Measurements from ENCODE around the gene SACM1L.

SACM1L gene

DNA sequence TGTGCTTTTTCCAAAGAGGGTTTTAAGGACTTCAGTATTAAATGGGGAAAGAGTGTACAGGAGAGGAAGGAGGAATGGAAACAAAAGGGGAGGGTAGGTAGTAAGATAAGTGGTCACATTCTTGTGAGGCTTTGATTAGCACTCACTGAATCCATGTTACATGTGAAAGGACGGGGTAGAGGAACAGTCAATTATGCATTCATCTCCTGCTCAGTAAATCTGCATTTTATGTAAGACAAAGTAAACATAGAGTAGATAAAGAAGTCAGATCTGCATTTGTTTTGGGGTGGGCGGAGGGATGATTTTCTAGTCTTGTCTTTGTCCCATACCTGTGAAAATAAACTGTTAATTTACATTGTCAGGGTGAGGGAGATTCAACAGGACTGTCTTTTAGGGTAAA lies 50.8 kb downstream of the SACM1L start (continued):
- TF ChIP-seq, protein P1, sequence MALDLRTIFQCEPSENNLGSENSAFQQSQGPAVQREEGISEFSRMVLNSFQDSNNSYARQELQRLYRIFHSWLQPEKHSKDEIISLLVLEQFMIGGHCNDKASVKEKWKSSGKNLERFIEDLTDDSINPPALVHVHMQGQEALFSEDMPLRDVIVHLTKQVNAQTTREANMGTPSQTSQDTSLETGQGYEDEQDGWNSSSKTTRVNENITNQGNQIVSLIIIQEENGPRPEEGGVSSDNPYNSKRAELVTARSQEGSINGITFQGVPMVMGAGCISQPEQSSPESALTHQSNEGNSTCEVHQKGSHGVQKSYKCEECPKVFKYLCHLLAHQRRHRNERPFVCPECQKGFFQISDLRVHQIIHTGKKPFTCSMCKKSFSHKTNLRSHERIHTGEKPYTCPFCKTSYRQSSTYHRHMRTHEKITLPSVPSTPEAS (tag by site-specific recombination; IDR thresholded peaks at IDR 0.05) = no peak

DNA sequence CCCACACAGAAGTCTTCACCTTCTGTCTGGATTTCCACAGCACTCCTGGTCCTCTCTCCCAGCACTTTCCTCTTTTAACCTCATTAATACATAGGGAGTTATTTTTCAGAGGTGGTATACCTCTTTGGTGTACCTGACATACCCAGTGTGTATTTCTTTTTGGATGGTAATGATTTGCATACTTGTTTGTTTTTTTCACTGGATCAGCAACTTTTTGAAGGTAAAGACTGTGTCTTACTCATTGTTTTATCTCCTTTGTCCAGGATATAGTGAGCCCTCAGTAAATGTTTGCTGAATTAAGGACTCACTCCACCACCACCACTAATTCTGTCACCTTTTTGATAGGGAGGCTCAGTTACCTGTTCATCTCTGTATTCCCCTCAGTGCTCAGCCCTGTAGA lies 52.1 kb downstream of the SACM1L start:
- no peak overlapping the region for H3K4me3 ChIP-seq (ENCODE audit: low read depth, low read length)
- ChIA-PET CTCF (no interaction called here), POLR2A (no interaction called here)
- no peak overlapping the region for H3K27ac ChIP-seq (ENCODE audit: extremely low read depth, low read depth, low read length)
- no peaks in the 10 kb centered on the region for H3K4me1 ChIP-seq (ENCODE audit: control insufficient read depth, insufficient read depth, low read length)
- peaks cover 9 to 93% of the 10 kb centered on the region in 2 experiments; a peak in 2 of 3 replicates for H3K36me3 ChIP-seq (ENCODE audit: control insufficient read depth in 2 of 2, insufficient read depth in 1 of 2, low read length in 2 of 2)
- TF ChIP-seq, protein P2, sequence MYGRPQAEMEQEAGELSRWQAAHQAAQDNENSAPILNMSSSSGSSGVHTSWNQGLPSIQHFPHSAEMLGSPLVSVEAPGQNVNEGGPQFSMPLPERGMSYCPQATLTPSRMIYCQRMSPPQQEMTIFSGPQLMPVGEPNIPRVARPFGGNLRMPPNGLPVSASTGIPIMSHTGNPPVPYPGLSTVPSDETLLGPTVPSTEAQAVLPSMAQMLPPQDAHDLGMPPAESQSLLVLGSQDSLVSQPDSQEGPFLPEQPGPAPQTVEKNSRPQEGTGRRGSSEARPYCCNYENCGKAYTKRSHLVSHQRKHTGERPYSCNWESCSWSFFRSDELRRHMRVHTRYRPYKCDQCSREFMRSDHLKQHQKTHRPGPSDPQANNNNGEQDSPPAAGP (tag by site-specific recombination; IDR thresholded peaks at IDR 0.05) = no peak
- TF ChIP-seq, protein P3, sequence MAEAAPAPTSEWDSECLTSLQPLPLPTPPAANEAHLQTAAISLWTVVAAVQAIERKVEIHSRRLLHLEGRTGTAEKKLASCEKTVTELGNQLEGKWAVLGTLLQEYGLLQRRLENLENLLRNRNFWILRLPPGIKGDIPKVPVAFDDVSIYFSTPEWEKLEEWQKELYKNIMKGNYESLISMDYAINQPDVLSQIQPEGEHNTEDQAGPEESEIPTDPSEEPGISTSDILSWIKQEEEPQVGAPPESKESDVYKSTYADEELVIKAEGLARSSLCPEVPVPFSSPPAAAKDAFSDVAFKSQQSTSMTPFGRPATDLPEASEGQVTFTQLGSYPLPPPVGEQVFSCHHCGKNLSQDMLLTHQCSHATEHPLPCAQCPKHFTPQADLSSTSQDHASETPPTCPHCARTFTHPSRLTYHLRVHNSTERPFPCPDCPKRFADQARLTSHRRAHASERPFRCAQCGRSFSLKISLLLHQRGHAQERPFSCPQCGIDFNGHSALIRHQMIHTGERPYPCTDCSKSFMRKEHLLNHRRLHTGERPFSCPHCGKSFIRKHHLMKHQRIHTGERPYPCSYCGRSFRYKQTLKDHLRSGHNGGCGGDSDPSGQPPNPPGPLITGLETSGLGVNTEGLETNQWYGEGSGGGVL (tag by site-specific recombination; IDR thresholded peaks at IDR 0.05) = no peak
- TF ChIP-seq ZNF600 (tag by site-specific recombination; IDR thresholded peaks at IDR 0.05) = no peak
- no peak for TF ChIP-seq ZEB2 (tag by site-specific recombination; IDR thresholded peaks at IDR 0.05)
- TF ChIP-seq ZNF791 (tag by site-specific recombination; IDR thresholded peaks at IDR 0.05) = no peak
- no peak for TF ChIP-seq ZNF830 (tag by site-specific recombination; IDR thresholded peaks at IDR 0.05; ENCODE audit: low read depth)
- no peak for TF ChIP-seq ZFP69B (tag by site-specific recombination; IDR thresholded peaks at IDR 0.05)
- no peak for TF ChIP-seq YY1 (tag by site-specific recombination; IDR thresholded peaks at IDR 0.05)
- no peak for TF ChIP-seq ZNF394 (tag by site-specific recombination; IDR thresholded peaks at IDR 0.05; ENCODE audit: borderline replicate concordance)
- no peak for TF ChIP-seq ZNF548 (tag by site-specific recombination; IDR thresholded peaks at IDR 0.05)
- TF ChIP-seq EGR2 (tag by site-specific recombination; IDR thresholded peaks at IDR 0.05; ENCODE audit: low read depth) = no peak
- no peak for TF ChIP-seq ZNF311 (tag by site-specific recombination; IDR thresholded peaks at IDR 0.05; ENCODE audit: borderline replicate concordance)
- no peak for TF ChIP-seq ZNF169 (tag by site-specific recombination; IDR thresholded peaks at IDR 0.05)
- TF ChIP-seq, protein P4, sequence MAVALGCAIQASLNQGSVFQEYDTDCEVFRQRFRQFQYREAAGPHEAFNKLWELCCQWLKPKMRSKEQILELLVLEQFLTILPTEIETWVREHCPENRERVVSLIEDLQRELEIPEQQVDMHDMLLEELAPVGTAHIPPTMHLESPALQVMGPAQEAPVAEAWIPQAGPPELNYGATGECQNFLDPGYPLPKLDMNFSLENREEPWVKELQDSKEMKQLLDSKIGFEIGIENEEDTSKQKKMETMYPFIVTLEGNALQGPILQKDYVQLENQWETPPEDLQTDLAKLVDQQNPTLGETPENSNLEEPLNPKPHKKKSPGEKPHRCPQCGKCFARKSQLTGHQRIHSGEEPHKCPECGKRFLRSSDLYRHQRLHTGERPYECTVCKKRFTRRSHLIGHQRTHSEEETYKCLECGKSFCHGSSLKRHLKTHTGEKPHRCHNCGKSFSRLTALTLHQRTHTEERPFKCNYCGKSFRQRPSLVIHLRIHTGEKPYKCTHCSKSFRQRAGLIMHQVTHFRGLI (tag by site-specific recombination; IDR thresholded peaks at IDR 0.05) = no peak
- TF ChIP-seq ZBTB8A (tag by site-specific recombination; IDR thresholded peaks at IDR 0.05) = no peak
- TF ChIP-seq ZNF223 (tag by site-specific recombination; IDR thresholded peaks at IDR 0.05) = no peak
- TF ChIP-seq ZNF664 (tag by site-specific recombination; IDR thresholded peaks at IDR 0.05) = no peak
- TF ChIP-seq ZNF501 (tag by site-specific recombination; IDR thresholded peaks at IDR 0.05) = no peak
- TF ChIP-seq ZBTB17 (tag by site-specific recombination; IDR thresholded peaks at IDR 0.05) = no peak
- H3K9me3 ChIP-seq (ENCODE audit: control insufficient read depth, insufficient read depth, low read depth, low read length) = no peaks in the 10 kb centered on the region

Data from HEK293 (cell line).